Measurements from ENCODE around the gene RPL14. TPM values are rescaled to one million over a fixed set of nuclear protein-coding genes. Genes with fewer than 3 reads are reported as not detected.

RPL14 gene
- total RNA-seq, 1 donor from 2014 or later: 1,360 TPM

GRCh38 chr3:40427045-40427669 lies 30.0 kb upstream of the RPL14 start:
- Histone ChIP-seq H3K9me3 (no peaks in the 10 kb centered on the region), H3K4me3 (no peak overlapping the region), H3K27ac (no peak overlapping the region), H3K27me3 (ENCODE audit: low read depth) (no peaks in the 10 kb centered on the region), H3K36me3 (no peaks in the 10 kb centered on the region), H3K4me1 (no peaks in the 10 kb centered on the region)
- ATAC-seq (no peak), DNase-seq (no peak)
- TF ChIP-seq CTCF (IDR thresholded peaks at IDR 0.05): no peak
- intact Hi-C loops (cut with DNase I): no loop called here

- Histone ChIP-seq H3K27me3 (ENCODE audit: low read depth) (no peaks in the 10 kb centered on the region), H3K9me3 (no peaks in the 10 kb centered on the region), H3K27ac (no peak overlapping the region), H3K4me1 (no peaks in the 10 kb centered on the region), H3K4me3 (no peak overlapping the region), H3K36me3 (no peaks in the 10 kb centered on the region)
- no peak for DNase-seq
- ATAC-seq: no peak
- no peak for TF ChIP-seq CTCF (IDR thresholded peaks at IDR 0.05)
- intact Hi-C loops (cut with DNase I): no loop called here
Observed at GRCh38 chr3:40432793-40433192, 24.3 kb upstream of the RPL14 start.

GRCh38 chr3:40437889-40438288 lies 19.2 kb upstream of the RPL14 start:
- H3K4me1 ChIP-seq: no peaks in the 10 kb centered on the region
- intact Hi-C loops (cut with DNase I): no loop called here
- TF ChIP-seq CTCF (IDR thresholded peaks at IDR 0.05): no peak
- H3K27me3 ChIP-seq (ENCODE audit: low read depth): no peaks in the 10 kb centered on the region
- ATAC-seq: no peak
- no peaks in the 10 kb centered on the region for H3K9me3 ChIP-seq
- no peak for DNase-seq
- H3K4me3 ChIP-seq: no peak overlapping the region
- H3K27ac ChIP-seq: no peak overlapping the region
- H3K36me3 ChIP-seq: no peaks in the 10 kb centered on the region

- H3K9me3 ChIP-seq: no peaks in the 10 kb centered on the region
- intact Hi-C loops (cut with DNase I): no loop called here
- no peaks in the 10 kb centered on the region for H3K27me3 ChIP-seq (ENCODE audit: low read depth)
- DNase-seq (no peak), ATAC-seq (no peak)
- peaks cover 12% of the 10 kb centered on the region for H3K36me3 ChIP-seq
- H3K27ac ChIP-seq: no peak overlapping the region
- no peak overlapping the region for H3K4me3 ChIP-seq
- no peaks in the 10 kb centered on the region for H3K4me1 ChIP-seq
- no peak for TF ChIP-seq CTCF (IDR thresholded peaks at IDR 0.05)
Observed at GRCh38 chr3:40445062-40445461, 12.1 kb upstream of the RPL14 start.

GRCh38 chr3:40445880-40446279 lies 11.3 kb upstream of the RPL14 start:
- Histone ChIP-seq H3K4me1 (no peaks in the 10 kb centered on the region), H3K27me3 (ENCODE audit: low read depth) (no peaks in the 10 kb centered on the region), H3K4me3 (no peak overlapping the region), H3K9me3 (no peaks in the 10 kb centered on the region), H3K36me3 (peaks cover 18% of the 10 kb centered on the region), H3K27ac (no peak overlapping the region)
- DNase-seq: no peak
- intact Hi-C loops (cut with DNase I): no loop called here
- no peak for ATAC-seq
- TF ChIP-seq CTCF (IDR thresholded peaks at IDR 0.05): no peak
